Thyroid gland (tissue), 4 donors: ENCODE data around the gene MECR.

Experiments used
- CTCF ChIP-seq, 6 experiments: fragments of 200-600 bp in 3 of 6; fragments of 450-650 bp in 3 of 6; sonication (generic) in 3 of 6; IDR thresholded peaks; one replicate each; pipeline ENCODE4 v1.5.1; 2016 to 2019; ENCODE audit warnings: antibody characterized with exemption in 6 of 6, mild to moderate bottlenecking in 2 of 6, inconsistent platforms in 1 of 6, moderate library complexity in 1 of 6
- POLR2A ChIP-seq, 2 donors: fragments of 450-650 bp; IDR thresholded peaks; one replicate each; pipeline ENCODE4 v1.6.1; 2017; ENCODE audit warnings: antibody characterized with exemption in 2 of 2, mild to moderate bottlenecking in 2 of 2, moderate library complexity in 1 of 2

- TF ChIP-seq CTCF (IDR thresholded peaks at IDR 0.05): no peak
- TF ChIP-seq POLR2A (IDR thresholded peaks at IDR 0.05): no peak
Observed at GRCh38 chr1:29213055-29213454, 17.7 kb downstream of the MECR start.
